Cardiac muscle cell (in vitro differentiated cells and primary cell): ENCODE measurements around the gene IFT57. TPM values are rescaled to one million over a fixed set of nuclear protein-coding genes. Genes with fewer than 3 reads are reported as not detected.

ENCODE experiments used
- DNase-seq, 2 donors: peaks; one replicate each; pipeline versions ENCODE4 v3.0.0 to v3.0.0-alpha.2; 2010 to 2017; ENCODE audit warnings: low read depth in 1 of 2, low spot score in 1 of 2
- H3K27ac ChIP-seq: fragments of 200-600 bp; sonication (generic); 2 replicates; pipeline ENCODE4 v1.5.1; 2016
- H3K27me3 ChIP-seq: fragments of 200-600 bp; sonication (generic); 2 replicates; pipeline ENCODE4 v1.6.0; 2016; ENCODE audit warnings: control low read depth
- H3K36me3 ChIP-seq: fragments of 200-600 bp; sonication (generic); 2 replicates; pipeline ENCODE4 v1.5.1; 2016; ENCODE audit warnings: control low read depth
- H3K4me1 ChIP-seq: fragments of 200-600 bp; sonication (generic); 2 replicates; pipeline ENCODE4 v1.8.1; 2017; ENCODE audit warnings: low read depth, mild to moderate bottlenecking, mixed run types
- H3K4me3 ChIP-seq: fragments of 200-600 bp; sonication (generic); 2 replicates; pipeline ENCODE4 v1.5.1; 2016; ENCODE audit warnings: mild to moderate bottlenecking
- H3K9me3 ChIP-seq: fragments of 200-600 bp; sonication (generic); 2 replicates; pipeline ENCODE4 v1.5.1; 2017; ENCODE audit warnings: low read depth, mild to moderate bottlenecking, control low read depth
- CTCF ChIP-seq: IDR thresholded peaks from 2 replicates; pipeline ENCODE4 v1.5.1; 2012; ENCODE audit warnings: low read depth, mild to moderate bottlenecking, low read length
- polyA plus RNA-seq: library from polyadenylated mRNA; unstranded; fragments of >200 nt; fragmentation: Nextera tagmentation; extraction: Ambion mirVana; gene quantifications from 2 replicates; pipeline ENCODE4 v1.2.1, GENCODE V29; 2016
- total RNA-seq: library from RNA; depleted of rRNA; stranded (reverse); fragments of >200 nt; gene quantifications from 2 replicates; pipeline ENCODE4 v1.2.3, GENCODE V29; 2016

The IFT57 gene
- total and polyA plus RNA-seq, 2 experiments from 2014 or later = 37.2 to 77.3 TPM

- Histone ChIP-seq H3K27ac (no peak overlapping the region), H3K27me3 (no peaks in the 10 kb centered on the region), H3K36me3 (no peaks in the 10 kb centered on the region), H3K4me3 (no peak overlapping the region), H3K4me1 (peaks cover 8% of the 10 kb centered on the region), H3K9me3 (no peaks in the 10 kb centered on the region)
- no peak for DNase-seq
- TF ChIP-seq CTCF = no peak
Measured at GRCh38 chr3:108126348-108126747, 95.9 kb downstream of the IFT57 start.

- Histone ChIP-seq H3K27me3 (no peaks in the 10 kb centered on the region), H3K4me1 (peaks cover 8% of the 10 kb centered on the region), H3K4me3 (no peak overlapping the region), H3K36me3 (no peaks in the 10 kb centered on the region), H3K27ac (no peak overlapping the region), H3K9me3 (no peaks in the 10 kb centered on the region)
- no peak for DNase-seq
- TF ChIP-seq CTCF = no peak
Measured at GRCh38 chr3:108125550-108126071, 96.6 kb downstream of the IFT57 start.

GRCh38 chr3:108125153-108125543 lies 97.1 kb downstream of the IFT57 start:
- TF ChIP-seq CTCF = no peak
- Histone ChIP-seq H3K4me3 (no peak overlapping the region), H3K36me3 (no peaks in the 10 kb centered on the region), H3K27ac (no peak overlapping the region), H3K4me1 (peaks cover 8% of the 10 kb centered on the region), H3K9me3 (no peaks in the 10 kb centered on the region), H3K27me3 (no peaks in the 10 kb centered on the region)
- no peak for DNase-seq

- no peak overlapping the region for H3K4me3 ChIP-seq
- no peak overlapping the region for H3K27ac ChIP-seq
- DNase-seq = no peak
- H3K36me3 ChIP-seq = no peaks in the 10 kb centered on the region
- no peaks in the 10 kb centered on the region for H3K9me3 ChIP-seq
- H3K27me3 ChIP-seq = no peaks in the 10 kb centered on the region
- TF ChIP-seq CTCF = no peak
- H3K4me1 ChIP-seq = peaks cover 8% of the 10 kb centered on the region
Measured at GRCh38 chr3:108124337-108125152, 97.7 kb downstream of the IFT57 start.

- no peak for TF ChIP-seq CTCF
- Histone ChIP-seq H3K36me3 (no peaks in the 10 kb centered on the region), H3K4me3 (no peak overlapping the region), H3K27ac (no peak overlapping the region), H3K4me1 (peaks cover 8% of the 10 kb centered on the region), H3K27me3 (no peaks in the 10 kb centered on the region), H3K9me3 (no peaks in the 10 kb centered on the region)
- DNase-seq = no peak
Measured at GRCh38 chr3:108123326-108123725, 98.9 kb downstream of the IFT57 start.
